A549 treated with Hydrocortisone at 1 μM for 4 hours (cell line): ENCODE data around the gene ST7L. TPM values are rescaled to one million over a fixed set of nuclear protein-coding genes. Genes with fewer than 3 reads are reported as not detected.

Experiments
- total RNA-seq: library from RNA; stranded (reverse); fragments of 200-300 nt; extraction: Qiagen RNA extraction; gene quantifications from 5 replicates; pipeline ENCODE4 v1.2.3, GENCODE V29; 2022

The ST7L gene, protein sequence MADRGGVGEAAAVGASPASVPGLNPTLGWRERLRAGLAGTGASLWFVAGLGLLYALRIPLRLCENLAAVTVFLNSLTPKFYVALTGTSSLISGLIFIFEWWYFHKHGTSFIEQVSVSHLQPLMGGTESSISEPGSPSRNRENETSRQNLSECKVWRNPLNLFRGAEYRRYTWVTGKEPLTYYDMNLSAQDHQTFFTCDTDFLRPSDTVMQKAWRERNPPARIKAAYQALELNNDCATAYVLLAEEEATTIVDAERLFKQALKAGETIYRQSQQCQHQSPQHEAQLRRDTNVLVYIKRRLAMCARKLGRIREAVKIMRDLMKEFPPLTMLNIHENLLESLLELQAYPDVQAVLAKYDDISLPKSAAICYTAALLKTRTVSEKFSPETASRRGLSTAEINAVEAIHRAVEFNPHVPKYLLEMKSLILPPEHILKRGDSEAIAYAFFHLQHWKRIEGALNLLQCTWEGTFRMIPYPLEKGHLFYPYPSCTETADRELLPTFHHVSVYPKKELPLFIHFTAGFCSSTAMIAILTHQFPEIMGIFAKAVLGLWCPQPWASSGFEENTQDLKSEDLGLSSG
- 11.0 to 13.0 TPM (median 11.9 TPM) in 5 replicates for total RNA-seq

GRCh38 chr1:112618721-112619517 lies at the start of gene ST7L:
TSS of gene ST7L (minus strand) at chr1:112619141. CDS start at chr1:112619113, 28 bp downstream.

DNA sequence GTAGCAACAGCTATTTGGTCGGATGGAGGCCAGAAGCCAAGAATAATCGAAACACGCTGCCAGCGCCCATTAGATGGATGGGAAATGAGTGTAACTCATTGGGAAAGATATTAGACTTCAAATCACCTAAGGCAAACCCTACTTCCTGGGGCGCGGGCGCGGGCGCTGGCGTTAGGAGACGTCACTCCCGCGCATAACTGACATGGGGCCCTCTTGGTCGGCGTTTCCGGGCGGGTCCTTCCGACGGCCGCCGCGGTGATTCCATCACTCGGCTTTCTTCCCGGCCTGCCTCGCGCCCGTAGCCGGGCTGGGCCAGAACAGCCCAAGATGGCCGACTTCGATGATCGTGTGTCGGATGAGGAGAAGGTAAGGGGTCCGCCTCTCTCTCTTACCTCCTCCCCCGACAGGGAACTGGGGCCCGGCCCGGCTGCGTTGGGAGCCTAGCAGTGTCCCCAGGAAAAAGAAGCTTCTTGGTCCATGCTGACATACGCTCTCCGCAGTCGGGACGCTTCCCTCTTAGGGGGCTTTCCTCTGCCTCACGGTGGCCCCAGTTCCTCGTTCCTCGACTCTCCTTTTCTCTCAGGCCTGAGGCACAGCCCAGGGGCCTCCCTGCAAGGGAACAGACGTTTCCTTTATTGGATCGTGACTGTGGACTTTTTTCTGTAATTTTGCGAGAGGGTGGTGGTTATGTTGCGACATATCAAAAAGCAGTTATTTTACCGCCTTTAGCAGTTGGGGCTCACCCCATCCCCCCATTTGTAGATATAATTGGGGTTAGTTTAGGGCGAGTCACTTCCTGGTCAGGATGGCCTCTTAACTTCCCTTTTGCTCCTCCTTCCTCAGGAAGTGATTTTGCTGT lies 806 bp upstream of the ST7L start, which contains the start of gene CAPZA1:
Gene CAPZA1, plus strand, starts transcription at position 315 of the 859 bp plus-strand sequence. Its CDS starts 13 bp downstream, at position 328.

DNA sequence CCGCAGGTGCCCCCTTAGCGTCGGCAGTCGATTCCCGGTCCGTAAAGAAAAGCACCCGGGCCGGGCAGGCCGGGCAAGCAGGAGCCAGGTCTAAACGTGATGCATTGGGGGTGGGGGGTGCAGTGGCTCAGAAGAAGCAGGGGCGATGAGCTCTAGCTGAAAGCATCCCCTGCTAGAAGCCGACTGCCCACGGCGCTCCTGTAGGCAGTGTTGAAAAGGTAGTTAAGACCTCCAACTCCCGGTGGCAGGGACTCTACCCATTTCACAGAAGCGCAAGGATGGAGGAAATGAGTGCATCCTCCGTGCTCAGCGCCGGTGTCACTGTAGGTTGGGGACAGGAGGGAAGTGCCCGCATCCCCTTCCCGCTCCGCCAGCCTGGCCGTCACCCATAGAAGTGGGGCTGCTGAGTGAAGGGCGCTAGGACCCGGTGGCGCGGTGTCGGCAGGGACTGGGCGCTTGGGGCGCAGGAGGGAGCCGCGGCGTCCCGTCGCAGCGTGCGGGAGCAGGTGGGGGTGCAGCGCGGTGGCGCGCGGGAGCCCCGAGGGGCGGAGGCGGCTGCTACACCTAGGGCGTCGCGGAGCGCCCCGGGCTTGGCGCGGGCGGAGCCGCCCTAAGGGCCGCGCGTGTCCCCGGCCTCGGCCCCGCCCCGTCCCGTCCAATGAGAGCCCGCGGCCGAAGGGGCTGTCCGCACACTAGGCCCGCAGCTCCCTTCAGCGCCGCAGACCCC lies 110.5 kb downstream of the ST7L start, which contains the start of gene WNT2B:
Gene WNT2B, plus strand, starts transcription at position 688 of the 727 bp plus-strand sequence. CDS start 298 bp downstream, outside the sequence.

Other genes starting within 250 kb of the ST7L start
- 4.9 to 7.3 TPM (median 7.1 TPM) in 5 replicates for gene CTTNBP2NL, start 222.9 kb downstream of the ST7L start, total RNA-seq
- gene WNT2B, start 110.2 kb downstream of the ST7L start, total RNA-seq, result 0.13 to 0.29 TPM (median 0.23 TPM) in 5 replicates
- 54.3 to 77.4 TPM (median 60.8 TPM) in 5 replicates for gene CAPZA1, start 691 bp upstream of the ST7L start, total RNA-seq
- gene MOV10, start 55.5 kb upstream of the ST7L start, total RNA-seq, result 25.8 to 31.3 TPM (median 27.5 TPM) in 5 replicates
- 349 to 385 TPM (median 354 TPM) in 5 replicates for gene RHOC, start 88.0 kb upstream of the ST7L start, total RNA-seq
- 0.86 to 1.2 TPM (median 0.99 TPM) in 5 replicates for gene PPM1J, start 96.2 kb upstream of the ST7L start, total RNA-seq